H9 (cell line): ENCODE data around the gene TMEM132C. TPM values are rescaled to one million over a fixed set of nuclear protein-coding genes. Genes with fewer than 3 reads are reported as not detected.

Experiments used
- DNase-seq: peaks from one replicate; pipeline ENCODE4 v3.0.0-alpha.2; 2017
- H2AFZ ChIP-seq: one replicate; pipeline ENCODE4 v1.6.1; 2013; ENCODE audit warnings: mild to moderate bottlenecking, low read length, control low read depth, moderate library complexity
- H2AK5ac ChIP-seq: 2 replicates; pipeline ENCODE4 v1.6.1; 2013; ENCODE audit warnings: low read length, control low read depth, mixed read lengths; ENCODE audit not compliant: insufficient read length
- H2BK120ac ChIP-seq: one replicate; pipeline ENCODE4 v1.6.1; 2013; ENCODE audit warnings: low read depth, mild to moderate bottlenecking, low read length, control low read depth, inconsistent platforms; ENCODE audit not compliant: poor library complexity, severe bottlenecking
- H2BK12ac ChIP-seq: 2 replicates; pipeline ENCODE4 v1.6.1; 2013; ENCODE audit warnings: low read length, control low read depth, mixed read lengths, low read depth; ENCODE audit not compliant: insufficient read length
- H2BK15ac ChIP-seq: 2 replicates; pipeline ENCODE4 v1.6.1; 2013; ENCODE audit warnings: low read depth, low read length, control low read depth
- H2BK20ac ChIP-seq: one replicate; pipeline ENCODE4 v1.6.1; 2013; ENCODE audit warnings: low read depth, mild to moderate bottlenecking, low read length, control low read depth, inconsistent platforms; ENCODE audit not compliant: poor library complexity, severe bottlenecking
- H2BK5ac ChIP-seq: 2 replicates; pipeline ENCODE4 v1.6.1; 2013; ENCODE audit warnings: low read length, control low read depth, mixed read lengths; ENCODE audit not compliant: insufficient read length
- H3K14ac ChIP-seq: 2 replicates; pipeline ENCODE4 v1.6.1; 2013; ENCODE audit warnings: low read length, control low read depth; ENCODE audit not compliant: insufficient read depth
- H3K18ac ChIP-seq: 2 replicates; pipeline ENCODE4 v1.6.1; 2013; ENCODE audit warnings: low read depth, mild to moderate bottlenecking, mixed read lengths, low read length, control low read depth; ENCODE audit not compliant: insufficient read length
- H3K23ac ChIP-seq: 2 replicates; pipeline ENCODE4 v1.6.1; 2013; ENCODE audit warnings: low read length, control low read depth, mixed read lengths, low read depth; ENCODE audit not compliant: insufficient read length
- H3K23me2 ChIP-seq: 2 replicates; pipeline ENCODE4 v1.6.1; 2013; ENCODE audit warnings: low read depth, mild to moderate bottlenecking, mixed read lengths, low read length, control low read depth; ENCODE audit not compliant: insufficient read length, poor library complexity, severe bottlenecking
- H3K27ac ChIP-seq: 2 replicates; pipeline ENCODE4 v1.5.1; 2013; ENCODE audit warnings: low read length, control low read depth, mixed read lengths, low read depth; ENCODE audit not compliant: insufficient read length
- H3K27me3 ChIP-seq: 2 replicates; pipeline ENCODE4 v1.6.1; 2013; ENCODE audit warnings: low read length, control low read depth, inconsistent platforms; ENCODE audit not compliant: insufficient read depth
- H3K4ac ChIP-seq: 2 replicates; pipeline ENCODE4 v1.6.1; 2013; ENCODE audit warnings: low read depth, mild to moderate bottlenecking, control low read depth, inconsistent platforms, low read length, moderate library complexity
- H3K4me1 ChIP-seq: 2 replicates; pipeline ENCODE4 v1.6.1; 2013; ENCODE audit warnings: low read length, control low read depth, inconsistent platforms; ENCODE audit not compliant: insufficient read depth
- H3K4me2 ChIP-seq: 2 replicates; pipeline ENCODE4 v1.6.1; 2013; ENCODE audit warnings: low read length, control low read depth, mixed read lengths; ENCODE audit not compliant: insufficient read length, insufficient read depth
- H3K56ac ChIP-seq: 2 replicates; pipeline ENCODE4 v1.6.1; 2013; ENCODE audit warnings: low read depth, mild to moderate bottlenecking, mixed read lengths, low read length, control low read depth; ENCODE audit not compliant: insufficient read length
- H3K79me1 ChIP-seq: 2 replicates; pipeline ENCODE4 v1.6.1; 2013; ENCODE audit warnings: low read depth, mild to moderate bottlenecking, moderate library complexity, low read length, control low read depth, inconsistent platforms; ENCODE audit not compliant: insufficient read depth, poor library complexity, severe bottlenecking
- H3K79me2 ChIP-seq: 2 replicates; pipeline ENCODE4 v1.6.1; 2013; ENCODE audit warnings: low read length, control low read depth, inconsistent platforms; ENCODE audit not compliant: insufficient read depth
- H3K9ac ChIP-seq: 2 replicates; pipeline ENCODE4 v1.6.1; 2013; ENCODE audit warnings: low read length, control low read depth, mixed read lengths; ENCODE audit not compliant: insufficient read length; ENCODE audit errors: extremely low read depth
- H3K9me3 ChIP-seq: one replicate; pipeline ENCODE4 v1.6.1; 2013; ENCODE audit warnings: low read depth, low read length, inconsistent platforms; ENCODE audit not compliant: control insufficient read depth
- H3T11ph ChIP-seq: one replicate; pipeline ENCODE4 v1.6.1; 2013; ENCODE audit warnings: mild to moderate bottlenecking, low read length, control low read depth, inconsistent platforms
- H4K20me1 ChIP-seq: one replicate; pipeline ENCODE4 v1.6.1; 2013; ENCODE audit not compliant: control insufficient read depth, insufficient read length, insufficient read depth
- H4K5ac ChIP-seq: 2 replicates; pipeline ENCODE4 v1.6.1; 2013; ENCODE audit warnings: low read depth, mild to moderate bottlenecking, mixed read lengths, low read length, control low read depth; ENCODE audit not compliant: insufficient read length
- H4K8ac ChIP-seq: replicated peaks from 2 replicates; pipeline ENCODE4 v1.6.1; 2013; ENCODE audit warnings: low read length, control low read depth, mixed read lengths, low read depth; ENCODE audit not compliant: insufficient read length
- H4K91ac ChIP-seq: 2 replicates; pipeline ENCODE4 v1.6.1; 2013; ENCODE audit warnings: low read depth, mild to moderate bottlenecking, moderate library complexity, mixed read lengths, low read length, control low read depth; ENCODE audit not compliant: insufficient read length
- H3K27ac Mint-ChIP-seq, 3 experiments: 2 replicates in 2 of 3; 3 replicates in 1 of 3; pipeline ENCODE4 v1.8.0; 2020 to 2021; ENCODE audit warnings: mixed read lengths in 3 of 3, mild to moderate bottlenecking in 1 of 3, moderate library complexity in 1 of 3
- H3K27me3 Mint-ChIP-seq: 2 replicates; pipeline ENCODE4 v1.8.0; 2021; ENCODE audit warnings: low read depth, mild to moderate bottlenecking, moderate library complexity, mixed read lengths
- H3K36me3 Mint-ChIP-seq, 3 experiments: 2 replicates in 2 of 3; 3 replicates in 1 of 3; pipeline ENCODE4 v1.8.0; 2020 to 2021; ENCODE audit warnings: low read depth in 3 of 3, mixed read lengths in 3 of 3; ENCODE audit not compliant: insufficient read depth in 1 of 3
- H3K4me1 Mint-ChIP-seq, 2 experiments: 2 replicates each; pipeline ENCODE4 v1.8.0; 2020; ENCODE audit warnings: mixed read lengths in 2 of 2
- H3K4me3 Mint-ChIP-seq, 2 experiments: 2 replicates in 1 of 2; 3 replicates in 1 of 2; pipeline ENCODE4 v1.8.0; 2020 to 2021; ENCODE audit warnings: mild to moderate bottlenecking in 2 of 2, mixed read lengths in 2 of 2, moderate library complexity in 1 of 2
- H3K9me3 Mint-ChIP-seq, 2 experiments: 2 replicates in 1 of 2; 3 replicates in 1 of 2; pipeline ENCODE4 v1.8.0; 2020; ENCODE audit warnings: mild to moderate bottlenecking in 2 of 2, mixed read lengths in 2 of 2, moderate library complexity in 1 of 2
- CTCF ChIP-seq: fragments of 200-600 bp; sonication (generic); conservative IDR thresholded peaks from 3 replicates; pipeline ENCODE4 v1.8.0; 2021; ENCODE audit warnings: antibody characterized with exemption, mild to moderate bottlenecking
- WGBS: extraction: QIAGEN DNeasy Blood & Tissue Kit; methylation state at CpG from one replicate; pipeline ENCODE4 v1.1.7; 2013; ENCODE audit warnings: missing lambda C conversion rate, low lambda C conversion rate, mixed read lengths; ENCODE audit not compliant: insufficient read length; ENCODE audit errors: extremely low coverage; 5-methylcytosine and 5-hydroxymethylcytosine counted together
- total RNA-seq: library from RNA; stranded (reverse); gene quantifications from 2 replicates; pipeline ENCODE4 v1.2.1, GENCODE V29; 2021

The TMEM132C gene
- total RNA-seq, 1 experiment from 2014 or later: 0.22 TPM

- H4K91ac ChIP-seq: no peak overlapping the region
- H3K9me3 Mint-ChIP-seq: peaks cover 8 to 9% of the 10 kb centered on the region in 2 experiments
- no peak for TF ChIP-seq CTCF
These were observed 202.0 kb downstream of the TMEM132C start for GRCh38 chr12:128468926-128469325.

More at GRCh38 chr12:128468926-128469325, 202.0 kb downstream of the TMEM132C start:
- H3K27me3 Mint-ChIP-seq: peaks cover 25% of the 10 kb centered on the region
- Histone ChIP-seq H2BK120ac (no peak overlapping the region), H2AFZ (no peak overlapping the region), H2AK5ac (no peak overlapping the region), H2BK5ac (no peak overlapping the region), H3K18ac (no peak overlapping the region), H3K9me3 (no peaks in the 10 kb centered on the region), H3T11ph (no peak overlapping the region), H2BK15ac (no peak overlapping the region), H3K56ac (no peak overlapping the region), H3K4me2 (no peak overlapping the region), H3K4ac (no peak overlapping the region), H2BK12ac (no peak overlapping the region), H3K9ac (no peak overlapping the region), H4K8ac (no peak overlapping the region), H3K27ac (no peak overlapping the region), H3K14ac (no peak overlapping the region), H3K27me3 (no peaks in the 10 kb centered on the region), H3K4me1 (no peaks in the 10 kb centered on the region; the same call in 1 of the 2 replicates), H3K79me2 (no peaks in the 10 kb centered on the region), H3K23me2 (no peaks in the 10 kb centered on the region), H3K79me1 (no peaks in the 10 kb centered on the region), H3K23ac (no peak overlapping the region), H4K20me1 (no peaks in the 10 kb centered on the region), H4K5ac (no peak overlapping the region), H2BK20ac (no peak overlapping the region)
- H3K4me3 Mint-ChIP-seq: no peak overlapping the region
- H3K4me1 Mint-ChIP-seq: peaks cover 3 to 4% of the 10 kb centered on the region in 2 experiments; a peak in 3 of 4 replicates
- H3K27ac Mint-ChIP-seq: no peak overlapping the region
- no CpG with 5 or more reads among the region's 4 CpGs for WGBS
- no peak for DNase-seq
- peaks cover 0 to 9% (median 8%) of the 10 kb centered on the region in 3 experiments for H3K36me3 Mint-ChIP-seq
